Mucosa of descending colon (tissue), 3 donors: ENCODE data around the gene SCGB3A2. TPM values are rescaled to one million over a fixed set of nuclear protein-coding genes. Genes with fewer than 3 reads are reported as not detected.

Experiments
- ATAC-seq: fragments of 200-7000 bp; cut with Tn5 transposase; one replicate; pipeline ENCODE4 v1.9.1; 2020; ENCODE audit warnings: mild to moderate bottlenecking, moderate library complexity
- DNase-seq, 3 donors: peaks; one replicate each; pipeline ENCODE4 v3.0.0-alpha.2; 2020
- H3K36me3 ChIP-seq: fragments of 200-600 bp; one replicate; pipeline ENCODE4 v1.8.0; 2021; ENCODE audit warnings: low read depth, mild to moderate bottlenecking
- H3K4me1 ChIP-seq: fragments of 200-600 bp; one replicate; pipeline ENCODE4 v1.8.0; 2021; ENCODE audit warnings: low read depth, mild to moderate bottlenecking
- H3K4me3 ChIP-seq: fragments of 200-600 bp; one replicate; pipeline ENCODE4 v1.8.0; 2021; ENCODE audit warnings: mild to moderate bottlenecking
- H3K9me3 ChIP-seq: fragments of 200-600 bp; one replicate; pipeline ENCODE4 v1.8.0; 2021; ENCODE audit warnings: mild to moderate bottlenecking
- intact Hi-C, 2 donors: fragments of 100-400 bp; cut with DNase I in 1 of 2; cut with micrococcal nuclease in 1 of 2; formaldehyde crosslinking; loops; one replicate each; pipeline versions ENCODE4 v1.11.0 to v1.11.1; 2022; cut with DNase I, micrococcal nuclease
- total RNA-seq, 3 donors: library from RNA; stranded (reverse); fragmentation: NEBNext Ultra II Directional in 2 of 3; extraction: Animal tissue kit (Norgen Biotek cat#: 25700) in 2 of 3; gene quantifications; one replicate each; pipeline versions ENCODE4 v1.2.1 to v1.2.4, GENCODE V29; 2021 to 2023
- TF ChIP-seq, protein P1 (sequence below): fragments of 200-600 bp; IDR thresholded peaks from one replicate; pipeline ENCODE4 v1.8.0; 2022; ENCODE audit warnings: antibody characterized with exemption, mild to moderate bottlenecking
- donor health status: DM: no; HTN: no; CAD: no; lungs with moderate emphysema.
- donor health status: DM: no; HTN: no; CAD: no.
- donor health status: DM: no; HTN: yes; CAD: no.

The SCGB3A2 gene
- total RNA-seq, 3 donors from 2014 or later = not detected

DNA sequence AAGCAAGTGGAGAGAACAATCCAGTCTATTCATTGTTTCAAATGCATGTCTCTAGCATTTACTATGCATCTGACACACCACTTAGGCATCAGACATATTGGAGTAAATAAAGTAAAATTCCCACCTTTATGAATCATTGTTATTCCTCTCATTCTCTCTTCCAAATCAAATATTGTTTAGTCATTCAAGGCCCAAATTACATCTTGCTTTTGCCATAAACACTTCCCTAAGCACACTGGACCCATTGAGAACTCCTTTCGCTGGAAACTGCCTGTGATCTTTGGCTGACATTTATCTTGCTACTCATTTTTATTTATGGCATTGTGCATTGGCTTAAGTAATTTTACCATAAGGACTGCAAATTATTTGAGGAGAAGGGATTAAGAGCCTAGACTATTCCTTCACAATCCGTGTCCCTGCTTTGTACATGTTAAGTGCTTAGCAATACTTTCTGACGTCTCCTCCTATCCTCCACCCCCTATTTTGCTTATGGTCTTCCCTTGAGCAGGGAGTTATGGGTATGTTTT lies 20.4 kb downstream of the SCGB3A2 start:
- DNase-seq (no peak), ATAC-seq (no peak)
- TF ChIP-seq, protein P1, sequence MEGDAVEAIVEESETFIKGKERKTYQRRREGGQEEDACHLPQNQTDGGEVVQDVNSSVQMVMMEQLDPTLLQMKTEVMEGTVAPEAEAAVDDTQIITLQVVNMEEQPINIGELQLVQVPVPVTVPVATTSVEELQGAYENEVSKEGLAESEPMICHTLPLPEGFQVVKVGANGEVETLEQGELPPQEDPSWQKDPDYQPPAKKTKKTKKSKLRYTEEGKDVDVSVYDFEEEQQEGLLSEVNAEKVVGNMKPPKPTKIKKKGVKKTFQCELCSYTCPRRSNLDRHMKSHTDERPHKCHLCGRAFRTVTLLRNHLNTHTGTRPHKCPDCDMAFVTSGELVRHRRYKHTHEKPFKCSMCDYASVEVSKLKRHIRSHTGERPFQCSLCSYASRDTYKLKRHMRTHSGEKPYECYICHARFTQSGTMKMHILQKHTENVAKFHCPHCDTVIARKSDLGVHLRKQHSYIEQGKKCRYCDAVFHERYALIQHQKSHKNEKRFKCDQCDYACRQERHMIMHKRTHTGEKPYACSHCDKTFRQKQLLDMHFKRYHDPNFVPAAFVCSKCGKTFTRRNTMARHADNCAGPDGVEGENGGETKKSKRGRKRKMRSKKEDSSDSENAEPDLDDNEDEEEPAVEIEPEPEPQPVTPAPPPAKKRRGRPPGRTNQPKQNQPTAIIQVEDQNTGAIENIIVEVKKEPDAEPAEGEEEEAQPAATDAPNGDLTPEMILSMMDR = no peak
- intact Hi-C loops = no loop called here
- Histone ChIP-seq H3K4me3 (no peak overlapping the region), H3K9me3 (no peaks in the 10 kb centered on the region), H3K4me1 (no peaks in the 10 kb centered on the region), H3K36me3 (no peaks in the 10 kb centered on the region)

DNA sequence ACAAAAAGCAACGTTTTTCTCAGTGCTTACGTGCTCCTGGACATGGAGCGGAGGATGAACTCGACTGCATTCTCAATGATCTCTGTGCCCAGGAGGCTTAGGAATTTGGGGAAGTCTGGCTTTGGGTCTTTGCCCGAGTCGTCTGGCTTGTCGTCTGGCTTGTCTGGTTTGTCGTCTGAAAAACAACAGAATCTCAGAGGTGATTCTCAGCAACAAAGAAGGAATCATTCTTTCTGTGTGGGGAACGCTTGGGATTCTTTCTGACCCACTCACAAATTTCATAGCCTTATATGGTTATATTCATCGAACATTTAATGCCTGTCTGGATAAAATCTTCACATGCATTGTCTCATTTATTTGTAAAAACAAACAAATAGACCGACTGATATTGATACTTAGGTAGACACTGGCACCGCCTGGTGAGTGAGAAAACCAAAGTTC lies 23.1 kb downstream of the SCGB3A2 start:
- no peaks in the 10 kb centered on the region for H3K4me1 ChIP-seq
- H3K4me3 ChIP-seq = no peak overlapping the region
- ATAC-seq = no peak
- intact Hi-C loops = no loop called here
- no peaks in the 10 kb centered on the region for H3K36me3 ChIP-seq
- DNase-seq = no peak
- no peaks in the 10 kb centered on the region for H3K9me3 ChIP-seq
- TF ChIP-seq, protein P1 = no peak

DNA sequence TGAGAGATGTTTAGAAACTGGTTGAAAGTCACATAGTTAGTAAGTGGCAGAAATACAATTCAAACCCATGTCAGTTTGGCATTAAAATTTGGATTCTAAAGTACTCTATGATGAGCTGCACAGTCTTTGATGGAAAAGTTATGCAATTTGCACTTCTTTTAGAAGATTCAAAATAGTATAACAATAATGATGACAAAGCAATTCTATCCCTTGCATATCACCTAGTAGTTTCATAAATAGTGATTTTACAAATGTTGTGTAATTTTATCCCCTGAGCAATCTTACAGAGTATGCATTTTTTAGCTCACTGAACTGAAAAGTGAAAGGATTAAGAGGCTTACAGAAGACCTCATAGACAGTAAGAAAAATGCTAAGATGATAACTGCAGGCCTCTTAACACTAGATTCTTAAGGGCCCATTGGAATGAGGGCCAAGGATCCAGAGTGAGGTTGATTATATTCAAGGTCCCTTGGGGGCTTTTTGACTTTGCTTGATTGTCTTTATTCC lies 24.2 kb downstream of the SCGB3A2 start:
- ATAC-seq (no peak), DNase-seq (no peak)
- intact Hi-C loops = no loop called here
- H3K36me3 ChIP-seq = no peaks in the 10 kb centered on the region
- no peak overlapping the region for H3K4me3 ChIP-seq
- TF ChIP-seq, protein P1 = no peak
- H3K9me3 ChIP-seq = no peaks in the 10 kb centered on the region
- no peaks in the 10 kb centered on the region for H3K4me1 ChIP-seq

DNA sequence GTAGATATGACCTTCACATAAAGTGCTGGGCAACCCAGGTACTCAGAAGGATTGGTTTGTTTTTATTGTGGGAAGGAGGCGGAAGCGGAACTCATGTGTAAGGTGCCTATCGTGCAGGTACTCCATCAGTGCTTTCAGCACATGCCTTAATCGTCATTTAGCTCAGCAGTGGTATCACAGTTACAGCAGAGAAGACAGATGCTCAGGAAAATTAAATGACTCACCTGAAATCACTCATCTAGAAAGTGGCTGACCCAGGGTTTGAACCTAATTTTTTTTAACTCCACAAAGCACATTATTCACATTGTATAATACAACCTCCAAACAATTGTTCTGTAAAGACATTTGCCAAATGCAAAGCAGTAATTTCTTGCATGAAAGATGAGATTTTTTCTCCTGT lies 25.6 kb downstream of the SCGB3A2 start:
- ATAC-seq (no peak), DNase-seq (no peak)
- H3K36me3 ChIP-seq = no peaks in the 10 kb centered on the region
- intact Hi-C loops = no loop called here
- H3K9me3 ChIP-seq = no peaks in the 10 kb centered on the region
- no peak overlapping the region for H3K4me3 ChIP-seq
- no peaks in the 10 kb centered on the region for H3K4me1 ChIP-seq
- TF ChIP-seq, protein P1 = no peak

DNA sequence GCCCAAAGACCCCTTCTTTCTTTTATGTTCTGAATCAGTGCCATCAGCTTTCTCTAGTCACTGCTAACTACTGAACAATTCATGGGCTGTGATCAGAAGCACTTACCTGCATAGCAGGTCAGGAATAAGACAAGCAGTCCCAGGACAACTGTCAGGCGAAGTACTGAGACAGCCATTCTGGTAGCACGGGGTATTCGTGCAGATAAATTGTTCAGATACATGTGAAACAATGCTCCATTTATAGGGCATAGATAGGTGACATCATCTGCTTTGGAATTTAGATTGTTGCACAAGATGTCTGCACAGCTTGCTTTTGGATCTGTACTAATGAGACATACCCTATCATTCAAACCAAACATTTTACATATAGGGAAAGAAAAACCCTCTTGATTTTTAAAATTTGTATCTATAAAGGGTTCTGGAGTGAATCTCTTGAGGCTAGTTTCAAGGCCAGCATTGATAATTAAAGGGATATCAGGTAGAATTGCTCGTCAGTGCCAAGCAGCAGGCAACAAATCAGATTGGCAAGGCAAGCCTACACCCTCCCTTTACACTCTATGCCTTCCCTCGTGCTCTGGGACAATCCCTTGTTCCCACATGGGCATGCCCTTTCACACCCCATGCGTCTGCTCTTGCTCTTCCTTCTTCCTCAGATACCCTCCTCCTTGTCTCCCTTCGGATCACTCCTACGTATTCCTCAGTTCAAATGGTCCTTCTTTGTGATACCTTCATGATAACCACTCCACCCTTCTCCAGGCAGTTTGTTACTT lies 28.0 kb downstream of the SCGB3A2 start, which contains the start of gene C5orf46:
C5orf46 (minus strand) TSS at position 213 of the 770 bp plus-strand sequence; CDS start at position 176, 37 bp downstream.
- Histone ChIP-seq H3K9me3 (no peaks in the 10 kb centered on the region), H3K4me1 (no peaks in the 10 kb centered on the region), H3K36me3 (no peaks in the 10 kb centered on the region), H3K4me3 (no peak within 1 kb of the TSS)
- intact Hi-C loops = no loop called here
- DNase-seq (no peak), ATAC-seq (no peak)
- TF ChIP-seq, protein P1 = no peak
